ENCODE measurements around the gene C5orf24. TPM values are rescaled to one million over a fixed set of nuclear protein-coding genes. Genes with fewer than 3 reads are reported as not detected.
"Not testable (repeated sequence)": the region's sequence is repeated elsewhere in the genome, so short reads cannot be mapped to it uniquely, and the experiment has no call there.

Gene C5orf24
- total RNA-seq, 1 experiment from 2014 or later = 67.6 TPM

DNA sequence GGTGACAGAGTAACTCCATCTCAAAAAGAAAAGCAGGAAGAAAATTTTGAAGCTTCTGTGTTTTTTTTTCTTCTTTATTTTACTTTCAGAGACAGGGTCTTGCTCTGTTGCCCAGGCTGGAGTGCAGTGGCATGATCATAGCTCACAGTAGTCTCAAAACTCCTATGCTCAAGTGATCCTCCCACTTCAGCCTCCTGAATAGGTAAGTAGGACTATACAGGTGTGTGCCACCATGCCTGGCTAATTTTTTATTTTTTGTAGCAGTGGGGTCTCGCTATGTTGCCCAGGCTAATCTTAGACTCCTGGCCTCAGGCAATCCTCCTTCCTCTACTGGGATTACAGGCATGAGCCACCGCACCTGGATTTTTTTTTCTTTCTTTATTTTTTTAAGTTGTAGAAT lies 10.1 kb upstream of the C5orf24 start:
- no peak overlapping the region for H3K27ac ChIP-seq (ENCODE audit: low read depth, low read length, poor library complexity, severe bottlenecking)

DNA sequence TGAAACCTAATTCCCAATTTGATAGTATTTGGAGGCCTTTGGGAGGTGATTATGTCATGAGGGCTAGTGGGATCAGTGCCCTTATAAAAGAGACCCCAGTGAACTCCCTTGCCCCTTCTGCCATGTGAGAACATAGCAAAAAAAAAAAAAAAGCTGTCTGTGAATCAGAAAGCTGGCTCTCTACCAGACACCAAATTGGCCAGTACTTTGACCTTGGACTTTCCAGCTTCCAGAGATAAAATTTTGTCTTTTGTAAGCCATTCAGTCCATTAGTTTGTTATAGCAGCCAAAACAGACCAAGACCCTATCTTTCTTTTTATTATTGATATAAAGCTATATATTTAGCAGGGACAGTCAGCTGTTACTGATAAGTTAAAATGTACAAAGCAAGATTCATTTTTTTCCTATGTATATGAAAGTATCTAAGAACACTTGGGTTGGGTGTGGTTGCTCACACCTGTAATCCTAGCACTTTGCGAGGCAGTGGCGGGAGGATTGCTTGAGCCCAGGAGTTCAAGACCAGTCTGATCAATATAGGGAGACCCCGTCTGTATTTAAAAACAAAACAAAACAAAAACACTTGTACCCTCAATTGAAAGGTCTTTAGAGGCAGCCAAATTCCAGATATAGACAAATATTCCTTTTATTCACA lies 8.1 kb upstream of the C5orf24 start:
- ChIA-PET POLR2A (ENCODE audit: low non-redundant PET) (interaction anchor here (0.6 kb wide), 1 partner anchor 8 kb away, joined by 3 read pairs; the partner anchor contains the start of gene C5orf24), CTCF (no interaction called here)
- Histone ChIP-seq H3K9me3 (ENCODE audit: low read depth, low read length, poor library complexity, severe bottlenecking) (no peaks in the 10 kb centered on the region), H3K4me3 (ENCODE audit: low read depth, low read length, poor library complexity, severe bottlenecking) (no peak overlapping the region), H3K4me1 (ENCODE audit: insufficient read depth, low read length, poor library complexity, severe bottlenecking) (no peaks in the 10 kb centered on the region), H3K36me3 (ENCODE audit: insufficient read depth, low read length, poor library complexity, severe bottlenecking) (peaks cover 9% of the 10 kb centered on the region), H3K27me3 (replicated peaks; ENCODE audit: insufficient read depth, low read depth, low read length, poor library complexity) (no peaks in the 10 kb centered on the region), H3K27ac (ENCODE audit: low read depth, low read length, poor library complexity, severe bottlenecking) (no peak overlapping the region)
- DNase-seq (ENCODE audit: low spot score) = no peak
- intact Hi-C loops (cut with micrococcal nuclease; ENCODE audit: unreplicated experiment) = no loop called here
- TF ChIP-seq EZH2 (IDR thresholded peaks at IDR 0.05; ENCODE audit: borderline replicate concordance, low read depth, low read length, poor library complexity, severe bottlenecking) = no peak
- TF ChIP-seq, protein P1, sequence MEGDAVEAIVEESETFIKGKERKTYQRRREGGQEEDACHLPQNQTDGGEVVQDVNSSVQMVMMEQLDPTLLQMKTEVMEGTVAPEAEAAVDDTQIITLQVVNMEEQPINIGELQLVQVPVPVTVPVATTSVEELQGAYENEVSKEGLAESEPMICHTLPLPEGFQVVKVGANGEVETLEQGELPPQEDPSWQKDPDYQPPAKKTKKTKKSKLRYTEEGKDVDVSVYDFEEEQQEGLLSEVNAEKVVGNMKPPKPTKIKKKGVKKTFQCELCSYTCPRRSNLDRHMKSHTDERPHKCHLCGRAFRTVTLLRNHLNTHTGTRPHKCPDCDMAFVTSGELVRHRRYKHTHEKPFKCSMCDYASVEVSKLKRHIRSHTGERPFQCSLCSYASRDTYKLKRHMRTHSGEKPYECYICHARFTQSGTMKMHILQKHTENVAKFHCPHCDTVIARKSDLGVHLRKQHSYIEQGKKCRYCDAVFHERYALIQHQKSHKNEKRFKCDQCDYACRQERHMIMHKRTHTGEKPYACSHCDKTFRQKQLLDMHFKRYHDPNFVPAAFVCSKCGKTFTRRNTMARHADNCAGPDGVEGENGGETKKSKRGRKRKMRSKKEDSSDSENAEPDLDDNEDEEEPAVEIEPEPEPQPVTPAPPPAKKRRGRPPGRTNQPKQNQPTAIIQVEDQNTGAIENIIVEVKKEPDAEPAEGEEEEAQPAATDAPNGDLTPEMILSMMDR (conservative IDR thresholded peaks at IDR 0.05; ENCODE audit: low read depth, low read length) = no peak
- no TSS peak for BruUV-seq (replicated peaks)

More for the DNA sequence above, 10.1 kb upstream of the C5orf24 start:
- POLR2A ChIA-PET (ENCODE audit: low non-redundant PET) = no interaction called here
- H3K4me3 ChIP-seq (ENCODE audit: low read depth, low read length, poor library complexity, severe bottlenecking) = no peak overlapping the region
- H3K9me3 ChIP-seq (ENCODE audit: low read depth, low read length, poor library complexity, severe bottlenecking) = no peaks in the 10 kb centered on the region
- DNase-seq (ENCODE audit: low spot score) = no peak
- no peaks in the 10 kb centered on the region for H3K4me1 ChIP-seq (ENCODE audit: insufficient read depth, low read length, poor library complexity, severe bottlenecking)
- intact Hi-C loops (cut with micrococcal nuclease; ENCODE audit: unreplicated experiment) = no loop called here
- H3K27me3 ChIP-seq (replicated peaks; ENCODE audit: insufficient read depth, low read depth, low read length, poor library complexity) = no peaks in the 10 kb centered on the region
- CTCF ChIA-PET = interaction anchor here (0.5 kb wide), 1 partner anchor 58 kb away, joined by 5 read pairs; no protein-coding TSS in a partner anchor
- no peak for TF ChIP-seq EZH2 (IDR thresholded peaks at IDR 0.05; ENCODE audit: borderline replicate concordance, low read depth, low read length, poor library complexity, severe bottlenecking)
- TF ChIP-seq, protein P1 (conservative IDR thresholded peaks at IDR 0.05; ENCODE audit: low read depth, low read length) = no peak
- H3K36me3 ChIP-seq (ENCODE audit: insufficient read depth, low read length, poor library complexity, severe bottlenecking) = peaks cover 15% of the 10 kb centered on the region
- no TSS peak for BruUV-seq (replicated peaks)

DNA sequence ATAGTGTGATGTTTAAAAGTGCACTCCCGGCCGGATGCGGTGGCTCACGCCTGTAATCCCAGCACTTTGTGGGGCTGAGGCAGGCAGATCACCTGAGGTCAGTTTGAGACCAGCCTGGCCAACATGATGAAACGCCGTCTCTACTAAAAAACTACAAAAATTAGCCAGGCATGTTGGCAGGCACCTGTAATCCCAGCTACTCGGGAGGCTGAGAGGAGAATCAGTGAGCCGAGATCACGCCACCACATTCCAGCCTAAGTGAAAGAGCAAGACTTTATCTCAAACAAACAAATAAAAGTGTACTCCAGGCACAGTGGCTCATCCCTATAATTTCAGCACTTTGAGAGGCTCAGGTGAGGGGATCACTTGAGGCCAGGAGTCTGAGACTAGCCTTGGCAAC lies 7.4 kb upstream of the C5orf24 start:
- DNase-seq (ENCODE audit: low spot score); H3K27ac ChIP-seq (ENCODE audit: low read depth, low read length, poor library complexity, severe bottlenecking); H3K4me1 ChIP-seq (ENCODE audit: insufficient read depth, low read length, poor library complexity, severe bottlenecking); H3K27me3 ChIP-seq (replicated peaks; ENCODE audit: insufficient read depth, low read depth, low read length, poor library complexity); H3K9me3 ChIP-seq (ENCODE audit: low read depth, low read length, poor library complexity, severe bottlenecking); POLR2A ChIA-PET (ENCODE audit: low non-redundant PET); intact Hi-C loops (cut with micrococcal nuclease; ENCODE audit: unreplicated experiment); H3K4me3 ChIP-seq (ENCODE audit: low read depth, low read length, poor library complexity, severe bottlenecking); CTCF ChIA-PET; BruUV-seq (replicated peaks); H3K36me3 ChIP-seq (ENCODE audit: insufficient read depth, low read length, poor library complexity, severe bottlenecking): not testable (repeated sequence)

DNA sequence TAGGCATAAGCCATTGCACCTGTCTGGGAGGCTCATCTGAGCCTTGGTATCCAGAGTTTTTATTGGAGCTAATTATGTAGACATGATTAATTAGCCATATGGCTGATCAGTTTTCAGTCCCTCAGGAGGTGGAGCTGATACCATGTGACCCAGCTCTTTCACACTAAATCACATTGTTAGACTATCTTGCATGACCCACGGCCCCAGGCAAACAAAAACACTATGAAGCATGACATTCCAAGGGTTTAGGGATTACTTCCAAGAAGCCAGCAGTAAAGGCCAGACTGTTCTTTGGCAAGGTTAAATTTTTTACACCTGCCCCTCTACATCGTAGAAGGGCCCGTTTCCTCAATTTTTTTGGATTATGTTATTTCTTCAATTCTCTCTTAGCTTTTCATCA lies 5.0 kb upstream of the C5orf24 start:
- no peak for DNase-seq (ENCODE audit: low spot score)
- H3K9me3 ChIP-seq (ENCODE audit: low read depth, low read length, poor library complexity, severe bottlenecking) = no peaks in the 10 kb centered on the region
- no peaks in the 10 kb centered on the region for H3K36me3 ChIP-seq (ENCODE audit: insufficient read depth, low read length, poor library complexity, severe bottlenecking)
- CTCF ChIA-PET = no interaction called here
- no peaks in the 10 kb centered on the region for H3K4me1 ChIP-seq (ENCODE audit: insufficient read depth, low read length, poor library complexity, severe bottlenecking)
- no peaks in the 10 kb centered on the region for H3K27me3 ChIP-seq (replicated peaks; ENCODE audit: insufficient read depth, low read depth, low read length, poor library complexity)
- POLR2A ChIA-PET (ENCODE audit: low non-redundant PET) = no interaction called here
- H3K4me3 ChIP-seq (ENCODE audit: low read depth, low read length, poor library complexity, severe bottlenecking) = no peak overlapping the region
- TF ChIP-seq, protein P1 (conservative IDR thresholded peaks at IDR 0.05; ENCODE audit: low read depth, low read length) = no peak
- no peak for TF ChIP-seq EZH2 (IDR thresholded peaks at IDR 0.05; ENCODE audit: borderline replicate concordance, low read depth, low read length, poor library complexity, severe bottlenecking)
- intact Hi-C loops (cut with micrococcal nuclease; ENCODE audit: unreplicated experiment) = no loop called here
- H3K27ac ChIP-seq (ENCODE audit: low read depth, low read length, poor library complexity, severe bottlenecking) = no peak overlapping the region
- no TSS peak for BruUV-seq (replicated peaks)

All from A673 (cell line).